ENCODE measurements around the gene GPR150. TPM values are rescaled to one million over a fixed set of nuclear protein-coding genes. Genes with fewer than 3 reads are reported as not detected.

GPR150 gene
- total RNA-seq, 1 experiment from 2014 or later, result 0.54 TPM

DNA sequence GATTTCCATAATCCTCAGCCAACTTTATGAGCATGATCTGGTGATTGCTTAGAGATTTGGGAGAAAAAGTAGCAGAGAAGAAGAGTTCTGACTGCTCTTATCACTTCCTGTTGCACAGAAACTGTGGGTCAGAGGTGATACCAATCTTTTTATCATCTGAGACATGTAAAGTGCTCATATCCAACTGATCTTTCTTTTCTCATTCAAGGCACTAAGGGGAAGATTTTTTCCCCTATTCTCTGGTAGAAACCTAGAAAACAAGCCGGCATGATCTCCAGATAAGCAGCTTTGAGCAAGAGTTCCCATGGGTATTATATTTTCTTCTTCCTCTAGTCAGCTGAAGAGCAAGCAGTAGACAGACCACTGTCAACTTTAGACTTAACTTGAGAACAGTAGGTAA, 29.0 kb upstream of the GPR150 start:
- Histone ChIP-seq H3K27me3 (ENCODE audit: control insufficient read depth, insufficient read depth, low read length) (no peaks in the 10 kb centered on the region), H3K4me3 (ENCODE audit: low read depth in 2 of 2, low read length in 2 of 2) (no peak overlapping the region), H3K27ac (ENCODE audit: low read length) (peak overlapping the region; percentile 81), H3K9me3 (ENCODE audit: control insufficient read depth, insufficient read depth, low read depth, low read length) (no peaks in the 10 kb centered on the region), H3K4me1 (ENCODE audit: control insufficient read depth, insufficient read depth, low read length) (peaks cover 11% of the 10 kb centered on the region), H3K36me3 (ENCODE audit: control insufficient read depth, insufficient read depth, low read length) (no peaks in the 10 kb centered on the region; the same call in 1 of the 2 replicates)
- ChIA-PET POLR2A (no interaction called here), CTCF (no interaction called here)
- DNase-seq (ENCODE audit: low read depth, low spot score) (no peak), ATAC-seq (peak; percentile 39)
- in situ Hi-C loops (cut with HindIII; ENCODE audit: low pct_unique_long_range_greater_than_20kb, low sequenced_read_pairs) (no loop called here), intact Hi-C loops (cut with micrococcal nuclease; ENCODE audit: unreplicated experiment) (no loop called here)
- BruUV-seq (replicated peaks), result no TSS peak
- TF ChIP-seq REST (IDR thresholded peaks at IDR 0.05; ENCODE audit: insufficient read depth in 1 of 2, low read depth in 2 of 2, low read length in 1 of 2) (no peak), SIN3A (IDR thresholded peaks at IDR 0.05; ENCODE audit: borderline replicate concordance, insufficient read depth, low read depth, low read length) (no peak), TCF7L2 (IDR thresholded peaks at IDR 0.05; ENCODE audit: low read depth, low read length) (no peak)
- TF ChIP-seq, protein P1, sequence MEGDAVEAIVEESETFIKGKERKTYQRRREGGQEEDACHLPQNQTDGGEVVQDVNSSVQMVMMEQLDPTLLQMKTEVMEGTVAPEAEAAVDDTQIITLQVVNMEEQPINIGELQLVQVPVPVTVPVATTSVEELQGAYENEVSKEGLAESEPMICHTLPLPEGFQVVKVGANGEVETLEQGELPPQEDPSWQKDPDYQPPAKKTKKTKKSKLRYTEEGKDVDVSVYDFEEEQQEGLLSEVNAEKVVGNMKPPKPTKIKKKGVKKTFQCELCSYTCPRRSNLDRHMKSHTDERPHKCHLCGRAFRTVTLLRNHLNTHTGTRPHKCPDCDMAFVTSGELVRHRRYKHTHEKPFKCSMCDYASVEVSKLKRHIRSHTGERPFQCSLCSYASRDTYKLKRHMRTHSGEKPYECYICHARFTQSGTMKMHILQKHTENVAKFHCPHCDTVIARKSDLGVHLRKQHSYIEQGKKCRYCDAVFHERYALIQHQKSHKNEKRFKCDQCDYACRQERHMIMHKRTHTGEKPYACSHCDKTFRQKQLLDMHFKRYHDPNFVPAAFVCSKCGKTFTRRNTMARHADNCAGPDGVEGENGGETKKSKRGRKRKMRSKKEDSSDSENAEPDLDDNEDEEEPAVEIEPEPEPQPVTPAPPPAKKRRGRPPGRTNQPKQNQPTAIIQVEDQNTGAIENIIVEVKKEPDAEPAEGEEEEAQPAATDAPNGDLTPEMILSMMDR (IDR thresholded peaks at IDR 0.05), result no peak

- Histone ChIP-seq H3K27ac (ENCODE audit: low read length) (peak overlapping the region; percentile 81), H3K4me3 (ENCODE audit: low read depth in 2 of 2, low read length in 2 of 2) (no peak overlapping the region), H3K36me3 (ENCODE audit: control insufficient read depth, insufficient read depth, low read length) (no peaks in the 10 kb centered on the region), H3K27me3 (ENCODE audit: control insufficient read depth, insufficient read depth, low read length) (no peaks in the 10 kb centered on the region), H3K9me3 (ENCODE audit: control insufficient read depth, insufficient read depth, low read depth, low read length) (no peaks in the 10 kb centered on the region), H3K4me1 (ENCODE audit: control insufficient read depth, insufficient read depth, low read length) (peaks cover 13% of the 10 kb centered on the region)
- DNase-seq (ENCODE audit: low read depth, low spot score), result peak; percentile 75
- peak; percentile 96 for ATAC-seq
- BruUV-seq (replicated peaks), result no TSS peak
- no peak for TF ChIP-seq SIN3A (IDR thresholded peaks at IDR 0.05; ENCODE audit: borderline replicate concordance, insufficient read depth, low read depth, low read length)
- TF ChIP-seq REST (IDR thresholded peaks at IDR 0.05; ENCODE audit: insufficient read depth in 1 of 2, low read depth in 2 of 2, low read length in 1 of 2), result no peak
- peak; percentile 54; the same call in 1 of the 2 replicates for TF ChIP-seq POLR2AphosphoS5 (IDR thresholded peaks at IDR 0.05; ENCODE audit: low read depth, low read length)
- TF ChIP-seq, protein P1 (IDR thresholded peaks at IDR 0.05), result no peak
- TF ChIP-seq TCF7L2 (IDR thresholded peaks at IDR 0.05; ENCODE audit: low read depth, low read length), result peak; percentile 65
- ChIA-PET CTCF (no interaction called here), POLR2A (no interaction called here)
- intact Hi-C loops (cut with micrococcal nuclease; ENCODE audit: unreplicated experiment) (no loop called here), in situ Hi-C loops (cut with HindIII; ENCODE audit: low pct_unique_long_range_greater_than_20kb, low sequenced_read_pairs) (no loop called here)
Observed at GRCh38 chr5:95591490-95591901, 28.4 kb upstream of the GPR150 start.
